ENCODE measurements around the gene SNX24.
"Not testable (repeated sequence)": the region's sequence is repeated elsewhere in the genome, so short reads cannot be mapped to it uniquely, and the experiment has no call there.

SNX24 gene

GRCh38 chr5:122947372-122947771, 102.0 kb downstream of the SNX24 start:
- no peaks in the 10 kb centered on the region for H3K27me3 ChIP-seq (ENCODE audit: control insufficient read depth in 1 of 2, insufficient read depth in 2 of 2, low read length in 2 of 2)

GRCh38 chr5:122947772-122948171, 102.4 kb downstream of the SNX24 start:
- H3K9ac ChIP-seq (ENCODE audit: low read length) = no peak overlapping the region
- no peak overlapping the region for H3K4me3 ChIP-seq (ENCODE audit: low read depth in 1 of 2, low read length in 2 of 2)
- H3K4me1 ChIP-seq (ENCODE audit: insufficient read depth, low read length) = peaks cover 11% of the 10 kb centered on the region
- no peak overlapping the region for H3K27ac ChIP-seq (ENCODE audit: low read depth, low read length)
- no peaks in the 10 kb centered on the region for H3K27me3 ChIP-seq (ENCODE audit: control insufficient read depth in 1 of 2, insufficient read depth in 2 of 2, low read length in 2 of 2)
- no peaks in the 10 kb centered on the region for H3K36me3 ChIP-seq (ENCODE audit: insufficient read depth, low read length)
- H3K9me3 ChIP-seq (ENCODE audit: low read length) = no peaks in the 10 kb centered on the region

More at GRCh38 chr5:122947372-122947771, 102.0 kb downstream of the SNX24 start:
- Histone ChIP-seq H3K4me1 (ENCODE audit: insufficient read depth, low read length) (peaks cover 15% of the 10 kb centered on the region), H3K9ac (ENCODE audit: low read length) (no peak overlapping the region), H3K36me3 (ENCODE audit: insufficient read depth, low read length) (no peaks in the 10 kb centered on the region), H3K9me3 (ENCODE audit: low read length) (no peaks in the 10 kb centered on the region), H3K27ac (ENCODE audit: low read depth, low read length) (no peak overlapping the region), H3K4me3 (ENCODE audit: low read depth in 1 of 2, low read length in 2 of 2) (no peak overlapping the region)

GRCh38 chr5:122948319-122948718, 102.9 kb downstream of the SNX24 start:
- no peak overlapping the region for H3K4me3 ChIP-seq (ENCODE audit: low read depth in 1 of 2, low read length in 2 of 2)
- H3K9me3 ChIP-seq (ENCODE audit: low read length) = no peaks in the 10 kb centered on the region
- no peak overlapping the region for H3K9ac ChIP-seq (ENCODE audit: low read length)
- H3K4me1 ChIP-seq (ENCODE audit: insufficient read depth, low read length) = peaks cover 6% of the 10 kb centered on the region
- H3K27me3 ChIP-seq (ENCODE audit: control insufficient read depth in 1 of 2, insufficient read depth in 2 of 2, low read length in 2 of 2) = no peaks in the 10 kb centered on the region
- no peaks in the 10 kb centered on the region for H3K36me3 ChIP-seq (ENCODE audit: insufficient read depth, low read length)
- H3K27ac ChIP-seq (ENCODE audit: low read depth, low read length) = no peak overlapping the region

- Histone ChIP-seq H3K36me3 (ENCODE audit: insufficient read depth, low read length) (peaks cover 8% of the 10 kb centered on the region), H3K27me3 (ENCODE audit: control insufficient read depth in 1 of 2, insufficient read depth in 2 of 2, low read length in 2 of 2) (no peaks in the 10 kb centered on the region), H3K9ac (ENCODE audit: low read length) (no peak overlapping the region), H3K27ac (ENCODE audit: low read depth, low read length) (no peak overlapping the region), H3K4me1 (ENCODE audit: insufficient read depth, low read length) (no peaks in the 10 kb centered on the region), H3K9me3 (ENCODE audit: low read length) (no peaks in the 10 kb centered on the region), H3K4me3 (ENCODE audit: low read depth in 1 of 2, low read length in 2 of 2) (no peak overlapping the region)
Observed at GRCh38 chr5:122951658-122952057, 106.2 kb downstream of the SNX24 start.

- Histone ChIP-seq H3K4me1 (ENCODE audit: insufficient read depth, low read length) (no peaks in the 10 kb centered on the region), H3K9me3 (ENCODE audit: low read length) (no peaks in the 10 kb centered on the region), H3K9ac (ENCODE audit: low read length) (no peak overlapping the region), H3K36me3 (ENCODE audit: insufficient read depth, low read length) (peaks cover 8% of the 10 kb centered on the region), H3K4me3 (ENCODE audit: low read depth in 1 of 2, low read length in 2 of 2) (no peak overlapping the region), H3K27ac (ENCODE audit: low read depth, low read length) (no peak overlapping the region), H3K27me3 (ENCODE audit: control insufficient read depth in 1 of 2, insufficient read depth in 2 of 2, low read length in 2 of 2) (no peaks in the 10 kb centered on the region)
Observed at GRCh38 chr5:122954719-122955118, 109.3 kb downstream of the SNX24 start.

- Histone ChIP-seq H3K9me3 (ENCODE audit: low read length) (no peaks in the 10 kb centered on the region), H3K27ac (ENCODE audit: low read depth, low read length) (no peak overlapping the region), H3K36me3 (ENCODE audit: insufficient read depth, low read length) (peaks cover 8% of the 10 kb centered on the region), H3K9ac (ENCODE audit: low read length) (no peak overlapping the region), H3K27me3 (ENCODE audit: control insufficient read depth in 1 of 2, insufficient read depth in 2 of 2, low read length in 2 of 2) (no peaks in the 10 kb centered on the region), H3K4me1 (ENCODE audit: insufficient read depth, low read length) (no peaks in the 10 kb centered on the region), H3K4me3 (ENCODE audit: low read depth in 1 of 2, low read length in 2 of 2) (no peak overlapping the region)
Observed at GRCh38 chr5:122957457-122957856, 112.0 kb downstream of the SNX24 start.

- no peaks in the 10 kb centered on the region for H3K9me3 ChIP-seq (ENCODE audit: low read length)
- no peak overlapping the region for H3K9ac ChIP-seq (ENCODE audit: low read length)
- H3K27ac ChIP-seq (ENCODE audit: low read depth, low read length) = no peak overlapping the region
- H3K36me3 ChIP-seq (ENCODE audit: insufficient read depth, low read length) = peaks cover 8% of the 10 kb centered on the region
- no peak overlapping the region for H3K4me3 ChIP-seq (ENCODE audit: low read depth in 1 of 2, low read length in 2 of 2)
- no peaks in the 10 kb centered on the region for H3K27me3 ChIP-seq (ENCODE audit: control insufficient read depth in 1 of 2, insufficient read depth in 2 of 2, low read length in 2 of 2)
- H3K4me1 ChIP-seq (ENCODE audit: insufficient read depth, low read length) = no peaks in the 10 kb centered on the region
Observed at GRCh38 chr5:122959740-122960445, 114.5 kb downstream of the SNX24 start.

GRCh38 chr5:122963305-122963704, 117.9 kb downstream of the SNX24 start:
- Histone ChIP-seq H3K9me3 (ENCODE audit: low read length) (no peaks in the 10 kb centered on the region), H3K4me3 (ENCODE audit: low read depth in 1 of 2, low read length in 2 of 2) (no peak overlapping the region), H3K36me3 (ENCODE audit: insufficient read depth, low read length) (no peaks in the 10 kb centered on the region), H3K27me3 (ENCODE audit: control insufficient read depth in 1 of 2, insufficient read depth in 2 of 2, low read length in 2 of 2) (no peaks in the 10 kb centered on the region), H3K27ac (ENCODE audit: low read depth, low read length) (no peak overlapping the region), H3K9ac (ENCODE audit: low read length) (no peak overlapping the region), H3K4me1 (ENCODE audit: insufficient read depth, low read length) (no peaks in the 10 kb centered on the region)

GRCh38 chr5:122965111-122965510, 119.7 kb downstream of the SNX24 start:
- Histone ChIP-seq H3K4me1 (ENCODE audit: insufficient read depth, low read length) (no peaks in the 10 kb centered on the region), H3K36me3 (ENCODE audit: insufficient read depth, low read length) (no peaks in the 10 kb centered on the region), H3K27ac (ENCODE audit: low read depth, low read length) (no peak overlapping the region), H3K9ac (ENCODE audit: low read length) (no peak overlapping the region), H3K4me3 (ENCODE audit: low read depth in 1 of 2, low read length in 2 of 2) (no peak overlapping the region), H3K9me3 (ENCODE audit: low read length) (no peaks in the 10 kb centered on the region), H3K27me3 (ENCODE audit: control insufficient read depth in 1 of 2, insufficient read depth in 2 of 2, low read length in 2 of 2) (no peaks in the 10 kb centered on the region)

- H3K27ac ChIP-seq (ENCODE audit: low read depth, low read length) = no peak overlapping the region
- H3K9me3 ChIP-seq (ENCODE audit: low read length) = no peaks in the 10 kb centered on the region
- H3K36me3 ChIP-seq (ENCODE audit: insufficient read depth, low read length) = no peaks in the 10 kb centered on the region
- no peaks in the 10 kb centered on the region for H3K27me3 ChIP-seq (ENCODE audit: control insufficient read depth in 1 of 2, insufficient read depth in 2 of 2, low read length in 2 of 2)
- no peaks in the 10 kb centered on the region for H3K4me1 ChIP-seq (ENCODE audit: insufficient read depth, low read length)
- no peak overlapping the region for H3K4me3 ChIP-seq (ENCODE audit: low read depth in 1 of 2, low read length in 2 of 2)
- H3K9ac ChIP-seq (ENCODE audit: low read length) = no peak overlapping the region
Observed at GRCh38 chr5:122967085-122967484, 121.7 kb downstream of the SNX24 start.

- Histone ChIP-seq H3K9me3 (ENCODE audit: low read length) (no peaks in the 10 kb centered on the region), H3K4me3 (ENCODE audit: low read depth in 1 of 2, low read length in 2 of 2) (no peak overlapping the region), H3K36me3 (ENCODE audit: insufficient read depth, low read length) (no peaks in the 10 kb centered on the region), H3K27me3 (ENCODE audit: control insufficient read depth in 1 of 2, insufficient read depth in 2 of 2, low read length in 2 of 2) (no peaks in the 10 kb centered on the region), H3K27ac (ENCODE audit: low read depth, low read length) (no peak overlapping the region), H3K4me1 (ENCODE audit: insufficient read depth, low read length) (no peaks in the 10 kb centered on the region), H3K9ac (ENCODE audit: low read length) (no peak overlapping the region)
Observed at GRCh38 chr5:122967625-122968024, 122.2 kb downstream of the SNX24 start.

- not testable (repeated sequence) for H3K4me1 ChIP-seq (ENCODE audit: insufficient read depth, low read length); H3K27ac ChIP-seq (ENCODE audit: low read depth, low read length); H3K36me3 ChIP-seq (ENCODE audit: insufficient read depth, low read length); H3K27me3 ChIP-seq (ENCODE audit: control insufficient read depth in 1 of 2, insufficient read depth in 2 of 2, low read length in 2 of 2); H3K4me3 ChIP-seq (ENCODE audit: low read depth in 1 of 2, low read length in 2 of 2); H3K9ac ChIP-seq (ENCODE audit: low read length); H3K9me3 ChIP-seq (ENCODE audit: low read length)
Observed at GRCh38 chr5:122968056-122968455, 122.6 kb downstream of the SNX24 start.
